DND-41 (cell line): ENCODE measurements around the gene RICTOR.

ENCODE experiments used
- EZH2 ChIP-seq: IDR thresholded peaks from 3 replicates; pipeline ENCODE4 v1.6.1; 2012; ENCODE audit warnings: borderline replicate concordance, low read depth, mild to moderate bottlenecking, moderate library complexity, low read length, inconsistent platforms; ENCODE audit not compliant: severe bottlenecking
- TF ChIP-seq, protein P1 (sequence below): IDR thresholded peaks from 2 replicates; pipeline ENCODE4 v1.5.1; 2012; ENCODE audit warnings: borderline replicate concordance, low read length, moderate library complexity, mild to moderate bottlenecking; ENCODE audit not compliant: poor library complexity, severe bottlenecking; ENCODE audit errors: extremely low read depth

DNA sequence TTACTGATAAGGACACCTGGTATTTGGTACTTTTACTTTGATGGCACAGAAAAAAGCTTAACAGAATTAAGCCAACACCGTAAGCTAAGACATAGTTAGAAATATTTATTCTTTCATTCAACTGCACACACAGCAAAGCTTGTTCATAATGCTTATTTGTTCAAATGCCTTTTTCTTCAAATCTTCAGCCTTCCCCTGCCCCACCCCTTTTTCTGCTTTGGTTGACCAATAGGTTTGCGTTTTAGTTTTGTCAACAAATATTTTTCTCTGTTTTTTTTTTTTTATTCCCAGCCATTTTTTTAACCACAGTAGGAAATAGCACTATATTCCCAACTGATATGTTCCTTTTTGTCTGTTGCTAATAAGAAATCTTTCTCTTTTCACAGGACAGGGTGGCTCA is 4.9 kb upstream of the RICTOR start:
- TF ChIP-seq, protein P1, sequence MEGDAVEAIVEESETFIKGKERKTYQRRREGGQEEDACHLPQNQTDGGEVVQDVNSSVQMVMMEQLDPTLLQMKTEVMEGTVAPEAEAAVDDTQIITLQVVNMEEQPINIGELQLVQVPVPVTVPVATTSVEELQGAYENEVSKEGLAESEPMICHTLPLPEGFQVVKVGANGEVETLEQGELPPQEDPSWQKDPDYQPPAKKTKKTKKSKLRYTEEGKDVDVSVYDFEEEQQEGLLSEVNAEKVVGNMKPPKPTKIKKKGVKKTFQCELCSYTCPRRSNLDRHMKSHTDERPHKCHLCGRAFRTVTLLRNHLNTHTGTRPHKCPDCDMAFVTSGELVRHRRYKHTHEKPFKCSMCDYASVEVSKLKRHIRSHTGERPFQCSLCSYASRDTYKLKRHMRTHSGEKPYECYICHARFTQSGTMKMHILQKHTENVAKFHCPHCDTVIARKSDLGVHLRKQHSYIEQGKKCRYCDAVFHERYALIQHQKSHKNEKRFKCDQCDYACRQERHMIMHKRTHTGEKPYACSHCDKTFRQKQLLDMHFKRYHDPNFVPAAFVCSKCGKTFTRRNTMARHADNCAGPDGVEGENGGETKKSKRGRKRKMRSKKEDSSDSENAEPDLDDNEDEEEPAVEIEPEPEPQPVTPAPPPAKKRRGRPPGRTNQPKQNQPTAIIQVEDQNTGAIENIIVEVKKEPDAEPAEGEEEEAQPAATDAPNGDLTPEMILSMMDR: no peak
- no peak for TF ChIP-seq EZH2
